Measurements from ENCODE around the gene CAPS. TPM values are rescaled to one million over a fixed set of nuclear protein-coding genes. Genes with fewer than 3 reads are reported as not detected.

The CAPS gene
- total RNA-seq, 4 donors from 2014 or later, result 24.6 to 57.3 (median 38.0) TPM

DNA sequence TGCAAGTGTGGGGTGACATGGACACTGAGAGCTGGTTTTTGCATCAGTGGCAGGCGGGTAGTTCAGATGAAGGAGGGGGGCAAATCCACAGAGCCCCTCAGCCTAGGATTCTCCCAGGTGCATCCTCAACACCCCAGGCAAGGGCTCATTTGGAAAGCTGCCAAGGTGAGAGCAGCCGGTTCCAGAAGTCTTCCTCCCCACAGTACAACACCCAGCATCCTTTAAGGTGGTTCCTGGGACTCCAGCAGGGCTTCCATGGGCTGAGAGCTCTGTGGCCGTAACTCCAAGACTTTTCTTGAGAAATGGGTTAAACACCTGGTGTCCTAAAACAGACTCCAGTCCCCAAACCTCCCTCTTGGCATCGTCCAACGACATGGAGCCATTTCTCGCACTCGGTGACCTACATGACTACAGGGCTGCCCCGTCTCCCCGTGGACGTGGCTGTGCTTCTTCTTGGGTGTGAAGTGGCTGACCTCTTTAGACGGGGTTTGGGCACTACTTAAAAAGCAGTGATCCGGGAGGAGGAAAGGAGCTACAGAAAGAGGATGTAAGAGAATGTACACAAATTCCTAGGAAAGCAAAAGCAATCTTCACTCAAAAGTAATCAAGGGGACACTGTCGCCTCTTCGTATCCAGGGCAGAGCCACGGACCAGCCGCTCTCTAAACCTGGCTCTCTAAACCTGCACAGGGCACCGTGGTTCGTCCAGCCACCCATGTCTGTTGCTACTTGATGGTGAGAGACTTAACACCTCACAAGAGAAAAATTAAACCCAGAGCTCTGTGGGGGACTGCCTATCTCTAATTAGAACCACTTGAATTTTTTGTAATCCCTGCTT, 38.4 kb downstream of the CAPS start:
- 73 to 83% methylated on average over 2 to 18 of the region's 18 CpGs for WGBS, 2 donors (ENCODE audit: low coverage in 1 of 2)
- no peaks in the 10 kb centered on the region for H3K36me3 ChIP-seq
- intact Hi-C loops (cut with DNase I; ENCODE audit: low total_unique reads), result no loop called here
- peaks cover 75 to 99% (median 90%) of the 10 kb centered on the region in 4 donors for H3K4me1 ChIP-seq
- no peaks in the 10 kb centered on the region for H3K27me3 ChIP-seq
- peak overlapping the region; percentile 74 to 88 (median 80) for H3K27ac ChIP-seq
- in situ Hi-C loops (cut with MboI; ENCODE audit: low pct_ligation_motif_present in 1 of 4, low pct_unique_long_range_greater_than_20kb in 1 of 4, low sequenced_read_pairs in 3 of 4), result no loop called here
- no peaks in the 10 kb centered on the region for H3K9me3 ChIP-seq
- DNase-seq, result no peak
- TF ChIP-seq POLR2A (IDR thresholded peaks at IDR 0.05), result no peak
- TF ChIP-seq CTCF (IDR thresholded peaks at IDR 0.05), result no peak
- TF ChIP-seq EP300 (IDR thresholded peaks at IDR 0.05; ENCODE audit: low read depth), result no peak
- TF ChIP-seq POLR2AphosphoS5 (IDR thresholded peaks at IDR 0.05), result no peak
- H3K4me3 ChIP-seq, result no peak overlapping the region

DNA sequence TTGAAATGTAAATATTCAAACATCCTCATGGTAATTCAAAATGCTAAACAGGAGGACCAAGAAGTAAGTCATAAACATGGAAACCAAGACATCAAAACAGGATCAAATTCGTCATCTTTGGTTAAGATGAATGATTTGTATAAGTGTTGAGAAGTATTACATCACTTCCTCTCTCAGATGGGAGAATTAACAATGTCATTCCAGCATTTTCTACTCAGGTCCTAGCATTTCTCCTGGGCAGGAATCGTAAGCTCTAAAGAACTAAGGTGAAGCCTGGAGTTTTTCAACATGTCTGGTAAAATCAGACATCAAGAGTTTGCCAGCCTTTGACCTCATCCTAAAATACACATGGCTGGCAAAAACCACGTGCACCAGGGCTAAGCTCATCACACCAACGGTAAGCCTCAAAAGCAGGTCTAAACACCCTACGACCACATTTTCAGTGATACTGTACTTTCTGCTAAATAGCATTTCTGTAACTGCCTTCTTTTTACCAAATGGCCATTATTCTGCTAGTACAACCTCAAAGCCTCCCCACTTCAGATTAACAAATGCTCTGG, 39.1 kb downstream of the CAPS start:
- no peak overlapping the region for H3K4me3 ChIP-seq

DNA sequence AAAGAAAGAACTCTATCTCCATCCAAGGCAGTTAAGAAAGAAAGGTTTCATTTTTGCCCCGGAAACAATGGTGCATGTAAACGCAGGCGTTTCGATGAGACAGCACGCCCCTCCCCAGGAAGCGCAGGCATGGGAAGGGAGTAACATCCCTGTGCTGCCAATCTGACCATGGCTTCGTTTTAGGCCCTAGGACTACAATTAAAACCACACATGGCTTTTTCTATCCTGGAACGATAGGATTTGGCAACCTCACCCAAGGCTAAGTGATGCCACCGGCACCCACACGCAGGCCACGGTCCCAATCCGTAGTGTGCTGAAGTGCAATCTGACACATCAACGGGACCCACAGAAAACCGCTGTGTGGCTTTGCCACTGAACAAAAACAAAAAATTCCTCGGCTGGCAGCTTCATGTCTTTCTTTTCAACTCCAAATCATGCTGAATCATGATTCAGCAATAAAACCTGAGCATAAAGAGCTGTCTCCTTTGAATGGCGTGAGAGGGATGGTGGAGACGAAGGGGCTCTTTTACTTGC, 39.7 kb downstream of the CAPS start:
- H3K27me3 ChIP-seq, result no peaks in the 10 kb centered on the region
- peaks cover 70 to 99% (median 85%) of the 10 kb centered on the region in 4 donors for H3K4me1 ChIP-seq
- no peaks in the 10 kb centered on the region for H3K36me3 ChIP-seq
- H3K4me3 ChIP-seq, result no peak overlapping the region
- no peaks in the 10 kb centered on the region for H3K9me3 ChIP-seq
- in situ Hi-C loops (cut with MboI; ENCODE audit: low pct_ligation_motif_present in 1 of 4, low pct_unique_long_range_greater_than_20kb in 1 of 4, low sequenced_read_pairs in 3 of 4), result no loop called here
- 60 to 64% methylated on average over 2 to 17 of the region's 17 CpGs for WGBS, 2 donors (ENCODE audit: low coverage in 1 of 2)
- DNase-seq, result no peak
- TF ChIP-seq CTCF (IDR thresholded peaks at IDR 0.05) (no peak), EP300 (IDR thresholded peaks at IDR 0.05; ENCODE audit: low read depth) (no peak), POLR2AphosphoS5 (IDR thresholded peaks at IDR 0.05) (no peak), POLR2A (IDR thresholded peaks at IDR 0.05) (no peak)
- H3K27ac ChIP-seq, result peak overlapping the region; percentile 74 to 88 (median 80)
- intact Hi-C loops (cut with DNase I; ENCODE audit: low total_unique reads), result no loop called here

More for the DNA sequence above, 39.1 kb downstream of the CAPS start:
- in situ Hi-C loops (cut with MboI; ENCODE audit: low pct_ligation_motif_present in 1 of 4, low pct_unique_long_range_greater_than_20kb in 1 of 4, low sequenced_read_pairs in 3 of 4), result no loop called here
- Histone ChIP-seq H3K4me1 (peaks cover 74 to 100% (median 88%) of the 10 kb centered on the region in 4 donors), H3K36me3 (no peaks in the 10 kb centered on the region), H3K9me3 (no peaks in the 10 kb centered on the region), H3K27me3 (no peaks in the 10 kb centered on the region), H3K27ac (peak overlapping the region; percentile 74 to 88 (median 80))
- WGBS, 2 donors (ENCODE audit: low coverage in 1 of 2), result 62% methylated on average over 4 to 5 of the region's 5 CpGs
- no peak for DNase-seq
- TF ChIP-seq POLR2AphosphoS5 (IDR thresholded peaks at IDR 0.05) (no peak), CTCF (IDR thresholded peaks at IDR 0.05) (no peak), POLR2A (IDR thresholded peaks at IDR 0.05) (no peak), EP300 (IDR thresholded peaks at IDR 0.05; ENCODE audit: low read depth) (no peak)
- intact Hi-C loops (cut with DNase I; ENCODE audit: low total_unique reads), result no loop called here

- Histone ChIP-seq H3K27ac (peak overlapping the region; percentile 74 to 88 (median 80)), H3K36me3 (no peaks in the 10 kb centered on the region), H3K9me3 (no peaks in the 10 kb centered on the region), H3K4me3 (peak overlapping the region in 1 of 4 donors; percentile 6), H3K27me3 (no peaks in the 10 kb centered on the region), H3K4me1 (peaks cover 66 to 97% (median 81%) of the 10 kb centered on the region in 4 donors)
- intact Hi-C loops (cut with DNase I; ENCODE audit: low total_unique reads), result no loop called here
- in situ Hi-C loops (cut with MboI; ENCODE audit: low pct_ligation_motif_present in 1 of 4, low pct_unique_long_range_greater_than_20kb in 1 of 4, low sequenced_read_pairs in 3 of 4), result no loop called here
- DNase-seq, result no peak
- 27 to 39% methylated on average over 6 of the region's 6 CpGs for WGBS, 2 donors (ENCODE audit: low coverage in 1 of 2)
- no peak for TF ChIP-seq POLR2AphosphoS5 (IDR thresholded peaks at IDR 0.05)
- TF ChIP-seq CTCF (IDR thresholded peaks at IDR 0.05), result no peak
- TF ChIP-seq EP300 (IDR thresholded peaks at IDR 0.05; ENCODE audit: low read depth), result no peak
- TF ChIP-seq POLR2A (IDR thresholded peaks at IDR 0.05), result no peak
Measured at GRCh38 chr19:5954293-5954692, 40.2 kb downstream of the CAPS start.
